ENCODE results near the gene APBA2. TPM values are rescaled to one million over a fixed set of nuclear protein-coding genes. Genes with fewer than 3 reads are reported as not detected.

APBA2 gene
- total RNA-seq, 1 donor from 2014 or later = 19.6 TPM

- no peaks in the 10 kb centered on the region for H3K27me3 ChIP-seq
- no peak for TF ChIP-seq POLR2A (IDR thresholded peaks at IDR 0.05)
- no peak for TF ChIP-seq CTCF (IDR thresholded peaks at IDR 0.05)
- TF ChIP-seq POLR2AphosphoS5 (IDR thresholded peaks at IDR 0.05; ENCODE audit: insufficient read depth in 1 of 2, low read depth in 1 of 2) = no peak
- DNase-seq (ENCODE audit: extremely low spot score in 2 of 2) = no peak
- no peak overlapping the region for H3K27ac ChIP-seq
- no peak overlapping the region for H3K4me3 ChIP-seq
- no peaks in the 10 kb centered on the region for H3K36me3 ChIP-seq
- intact Hi-C loops (cut with DNase I) = no loop called here
- no peaks in the 10 kb centered on the region for H3K4me1 ChIP-seq
- no peaks in the 10 kb centered on the region for H3K9me3 ChIP-seq
Measured at GRCh38 chr15:28913171-28913765, 27.5 kb downstream of the APBA2 start.

GRCh38 chr15:28914046-28914445 lies 28.3 kb downstream of the APBA2 start:
- DNase-seq (ENCODE audit: extremely low spot score in 2 of 2) = no peak
- no peaks in the 10 kb centered on the region for H3K9me3 ChIP-seq
- TF ChIP-seq POLR2A (IDR thresholded peaks at IDR 0.05) (no peak), CTCF (IDR thresholded peaks at IDR 0.05) (no peak), POLR2AphosphoS5 (IDR thresholded peaks at IDR 0.05; ENCODE audit: insufficient read depth in 1 of 2, low read depth in 1 of 2) (no peak)
- no peaks in the 10 kb centered on the region for H3K27me3 ChIP-seq
- no peak overlapping the region for H3K27ac ChIP-seq
- no peak overlapping the region for H3K4me3 ChIP-seq
- no peaks in the 10 kb centered on the region for H3K4me1 ChIP-seq
- intact Hi-C loops (cut with DNase I) = no loop called here
- no peaks in the 10 kb centered on the region for H3K36me3 ChIP-seq

- Histone ChIP-seq H3K27ac (no peak overlapping the region), H3K4me3 (no peak overlapping the region), H3K27me3 (no peaks in the 10 kb centered on the region), H3K9me3 (no peaks in the 10 kb centered on the region), H3K4me1 (no peaks in the 10 kb centered on the region), H3K36me3 (no peaks in the 10 kb centered on the region)
- TF ChIP-seq POLR2A (IDR thresholded peaks at IDR 0.05) (no peak), CTCF (IDR thresholded peaks at IDR 0.05) (no peak), POLR2AphosphoS5 (IDR thresholded peaks at IDR 0.05; ENCODE audit: insufficient read depth in 1 of 2, low read depth in 1 of 2) (no peak)
- intact Hi-C loops (cut with DNase I) = no loop called here
- no peak for DNase-seq (ENCODE audit: extremely low spot score in 2 of 2)
Measured at GRCh38 chr15:28914483-28915023, 28.8 kb downstream of the APBA2 start.

GRCh38 chr15:28915041-28915810 lies 29.5 kb downstream of the APBA2 start:
- no peak overlapping the region for H3K27ac ChIP-seq
- H3K27me3 ChIP-seq = no peaks in the 10 kb centered on the region
- no peaks in the 10 kb centered on the region for H3K4me1 ChIP-seq
- H3K36me3 ChIP-seq = no peaks in the 10 kb centered on the region
- H3K9me3 ChIP-seq = no peaks in the 10 kb centered on the region
- H3K4me3 ChIP-seq = no peak overlapping the region
- no peak for DNase-seq (ENCODE audit: extremely low spot score in 2 of 2)
- intact Hi-C loops (cut with DNase I) = no loop called here
- TF ChIP-seq POLR2A (IDR thresholded peaks at IDR 0.05) = no peak
- TF ChIP-seq CTCF (IDR thresholded peaks at IDR 0.05) = no peak
- no peak for TF ChIP-seq POLR2AphosphoS5 (IDR thresholded peaks at IDR 0.05; ENCODE audit: insufficient read depth in 1 of 2, low read depth in 1 of 2)

GRCh38 chr15:28915935-28916334 lies 30.2 kb downstream of the APBA2 start:
- intact Hi-C loops (cut with DNase I) = no loop called here

More at GRCh38 chr15:28915935-28916334, 30.2 kb downstream of the APBA2 start:
- DNase-seq (ENCODE audit: extremely low spot score in 2 of 2) = no peak
- Histone ChIP-seq H3K9me3 (no peaks in the 10 kb centered on the region), H3K4me3 (no peak overlapping the region), H3K36me3 (no peaks in the 10 kb centered on the region), H3K4me1 (no peaks in the 10 kb centered on the region), H3K27ac (no peak overlapping the region), H3K27me3 (no peaks in the 10 kb centered on the region)
- TF ChIP-seq POLR2AphosphoS5 (IDR thresholded peaks at IDR 0.05; ENCODE audit: insufficient read depth in 1 of 2, low read depth in 1 of 2) = no peak
- no peak for TF ChIP-seq CTCF (IDR thresholded peaks at IDR 0.05)
- no peak for TF ChIP-seq POLR2A (IDR thresholded peaks at IDR 0.05)
